ENCODE results near the gene PSENEN. TPM values are rescaled to one million over a fixed set of nuclear protein-coding genes. Genes with fewer than 3 reads are reported as not detected.

Gene PSENEN
- total and polyA plus RNA-seq, 2 of the 8 experiments (the other 6 are each of a cell fraction or from before 2014, with no cell fraction given): 66.7 to 75.3 TPM

- TF ChIP-seq RXRA (IDR thresholded peaks at IDR 0.05; ENCODE audit: insufficient read depth, low read depth, low read length) (no peak), SRF (IDR thresholded peaks at IDR 0.05; ENCODE audit: low read depth, low read length) (no peak)
- TF ChIP-seq, protein P1, sequence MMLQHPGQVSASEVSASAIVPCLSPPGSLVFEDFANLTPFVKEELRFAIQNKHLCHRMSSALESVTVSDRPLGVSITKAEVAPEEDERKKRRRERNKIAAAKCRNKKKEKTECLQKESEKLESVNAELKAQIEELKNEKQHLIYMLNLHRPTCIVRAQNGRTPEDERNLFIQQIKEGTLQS (IDR thresholded peaks at IDR 0.05; ENCODE audit: insufficient read depth, low read depth, low read length): no peak
These were observed 24.1 kb upstream of the PSENEN start (continued) for GRCh38 chr19:35721374-35721773.

All from H1 (cell line).